Testis (tissue), 2 donors: ENCODE results near the gene SLC2A14.

ENCODE experiments used
- POLR2A ChIP-seq: fragments of 450-650 bp; IDR thresholded peaks from one replicate; pipeline ENCODE4 v1.6.1; 2017; ENCODE audit warnings: antibody characterized with exemption, mild to moderate bottlenecking, moderate library complexity
- TF ChIP-seq, protein P1 (sequence below), 3 experiments: fragments of 450-650 bp in 2 of 3; fragments of 200-600 bp in 1 of 3; sonication (generic) in 1 of 3; IDR thresholded peaks; one replicate each; pipeline ENCODE4 v1.5.1; 2016 to 2019; ENCODE audit warnings: antibody characterized with exemption in 3 of 3, mild to moderate bottlenecking in 2 of 3, moderate library complexity in 1 of 3

DNA sequence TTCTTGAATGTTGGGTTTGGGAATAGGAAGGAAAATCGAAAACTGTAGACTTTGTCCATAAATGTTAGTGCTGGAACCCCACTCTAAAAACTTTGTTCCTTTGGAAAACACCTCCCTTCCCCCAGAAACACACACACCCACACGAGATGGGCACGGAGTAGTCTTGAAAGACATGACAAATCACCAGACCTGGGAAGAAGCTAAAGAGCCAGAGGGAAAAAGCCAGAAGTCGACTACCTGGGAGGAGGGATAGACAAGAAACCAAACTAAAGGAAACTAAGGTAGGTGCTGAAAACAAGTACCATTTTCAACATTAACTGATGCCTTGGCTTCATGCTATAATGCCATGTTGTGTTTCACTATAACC lies 84.4 kb downstream of the SLC2A14 start:
- TF ChIP-seq, protein P1, sequence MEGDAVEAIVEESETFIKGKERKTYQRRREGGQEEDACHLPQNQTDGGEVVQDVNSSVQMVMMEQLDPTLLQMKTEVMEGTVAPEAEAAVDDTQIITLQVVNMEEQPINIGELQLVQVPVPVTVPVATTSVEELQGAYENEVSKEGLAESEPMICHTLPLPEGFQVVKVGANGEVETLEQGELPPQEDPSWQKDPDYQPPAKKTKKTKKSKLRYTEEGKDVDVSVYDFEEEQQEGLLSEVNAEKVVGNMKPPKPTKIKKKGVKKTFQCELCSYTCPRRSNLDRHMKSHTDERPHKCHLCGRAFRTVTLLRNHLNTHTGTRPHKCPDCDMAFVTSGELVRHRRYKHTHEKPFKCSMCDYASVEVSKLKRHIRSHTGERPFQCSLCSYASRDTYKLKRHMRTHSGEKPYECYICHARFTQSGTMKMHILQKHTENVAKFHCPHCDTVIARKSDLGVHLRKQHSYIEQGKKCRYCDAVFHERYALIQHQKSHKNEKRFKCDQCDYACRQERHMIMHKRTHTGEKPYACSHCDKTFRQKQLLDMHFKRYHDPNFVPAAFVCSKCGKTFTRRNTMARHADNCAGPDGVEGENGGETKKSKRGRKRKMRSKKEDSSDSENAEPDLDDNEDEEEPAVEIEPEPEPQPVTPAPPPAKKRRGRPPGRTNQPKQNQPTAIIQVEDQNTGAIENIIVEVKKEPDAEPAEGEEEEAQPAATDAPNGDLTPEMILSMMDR (IDR thresholded peaks at IDR 0.05), result no peak
- no peak for TF ChIP-seq POLR2A
